NCI-H1105 treated with DMSO at 0.1 percent for 48 hours (cell line): ENCODE data around the gene CATSPERD.

ENCODE experiments used
- DNase-seq: peaks from one replicate; lab custom pipeline; 2025; lab: John Stamatoyannopoulos, UW

CATSPERD gene

GRCh38 chr19:5804516-5805461, 84.4 kb downstream of the CATSPERD start, which contains the start of gene NRTN:
NRTN (plus strand) TSS chr19:5805067; CDS start chr19:5824166, 19,099 bp downstream.
- peak; percentile 30 for DNase-seq

- DNase-seq, result peak; percentile 62
These were observed 85.2 kb downstream of the CATSPERD start for GRCh38 chr19:5805462-5806132.

GRCh38 chr19:5806133-5806489, 85.7 kb downstream of the CATSPERD start:
- no peak for DNase-seq

GRCh38 chr19:5806905-5807304, 86.5 kb downstream of the CATSPERD start:
- no peak for DNase-seq

- DNase-seq, result no peak
These were observed 87.8 kb downstream of the CATSPERD start for GRCh38 chr19:5808120-5808816.

- no peak for DNase-seq
These were observed 88.6 kb downstream of the CATSPERD start for GRCh38 chr19:5809053-5809452.

- DNase-seq, result no peak
These were observed 89.0 kb downstream of the CATSPERD start for GRCh38 chr19:5809469-5809868.

- DNase-seq, result no peak
These were observed 90.7 kb downstream of the CATSPERD start for GRCh38 chr19:5811117-5811516.

GRCh38 chr19:5814123-5814851, 93.8 kb downstream of the CATSPERD start:
- no peak for DNase-seq

- no peak for DNase-seq
These were observed 94.4 kb downstream of the CATSPERD start for GRCh38 chr19:5814852-5815246.

- no peak for DNase-seq
These were observed 96.8 kb downstream of the CATSPERD start for GRCh38 chr19:5817218-5817617.

- DNase-seq, result no peak
These were observed 98.2 kb downstream of the CATSPERD start for GRCh38 chr19:5818594-5818993.

- DNase-seq, result no peak
These were observed 100.3 kb downstream of the CATSPERD start for GRCh38 chr19:5820785-5821184.

GRCh38 chr19:5821521-5822180, 101.2 kb downstream of the CATSPERD start:
- no peak for DNase-seq

GRCh38 chr19:5822181-5822844, 101.9 kb downstream of the CATSPERD start:
- DNase-seq, result no peak

GRCh38 chr19:5823579-5824281, 103.3 kb downstream of the CATSPERD start:
- DNase-seq, result no peak

- no peak for DNase-seq
These were observed 104.3 kb downstream of the CATSPERD start for GRCh38 chr19:5824751-5825150.

- no peak for DNase-seq
These were observed 104.7 kb downstream of the CATSPERD start for GRCh38 chr19:5825178-5825577.

- peak; percentile 96 for DNase-seq
These were observed 106.3 kb downstream of the CATSPERD start for GRCh38 chr19:5826531-5827341.
